ENCODE measurements around the gene DLGAP5. TPM values are rescaled to one million over a fixed set of nuclear protein-coding genes. Genes with fewer than 3 reads are reported as not detected.

DLGAP5 gene
- total RNA-seq, 1 experiment from 2014 or later = 118 TPM

DNA sequence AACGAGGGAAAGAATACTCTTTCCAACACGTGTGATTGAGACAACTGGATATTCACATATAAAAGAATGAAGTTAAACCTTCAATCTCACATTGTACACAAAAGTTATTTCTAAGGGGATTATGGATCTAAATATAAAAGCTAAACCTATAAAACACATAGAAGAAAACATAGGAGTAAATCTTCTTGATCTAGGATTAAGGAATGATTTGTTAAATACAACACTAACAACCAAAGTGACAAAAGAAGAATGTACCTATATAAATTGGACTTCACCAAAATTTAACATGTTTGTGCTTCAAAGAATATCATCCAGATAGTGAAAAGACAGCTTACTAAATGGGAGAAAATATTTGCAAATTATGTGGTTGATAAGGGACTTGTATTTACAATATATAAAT is 36.9 kb upstream of the DLGAP5 start:
- Histone ChIP-seq H4K8ac (replicated peaks; ENCODE audit: insufficient read length, low read depth, low read length) (no peak overlapping the region), H3K27me3 (ENCODE audit: insufficient read depth, low read length) (no peaks in the 10 kb centered on the region), H3K27ac (ENCODE audit: insufficient read length, low read depth, low read length) (no peak overlapping the region), H3K79me1 (ENCODE audit: insufficient read depth, low read depth, low read length, poor library complexity, severe bottlenecking) (no peaks in the 10 kb centered on the region), H2BK15ac (ENCODE audit: low read depth, low read length) (no peak overlapping the region), H3K9me3 (ENCODE audit: control insufficient read depth, low read depth, low read length) (no peaks in the 10 kb centered on the region), H4K5ac (ENCODE audit: insufficient read length, low read depth, low read length) (no peak overlapping the region), H3K14ac (ENCODE audit: insufficient read depth, low read length) (no peak overlapping the region), H2BK12ac (ENCODE audit: insufficient read length, low read depth, low read length) (no peak overlapping the region), H2BK120ac (ENCODE audit: low read depth, low read length, poor library complexity, severe bottlenecking) (no peak overlapping the region), H3K4me1 (ENCODE audit: insufficient read depth, low read length) (no peaks in the 10 kb centered on the region), H4K91ac (ENCODE audit: insufficient read length, low read depth, low read length) (no peak overlapping the region), H2BK20ac (ENCODE audit: low read depth, low read length, poor library complexity, severe bottlenecking) (no peak overlapping the region), H3T11ph (ENCODE audit: low read length) (no peak overlapping the region), H3K9ac (ENCODE audit: extremely low read depth, insufficient read length, low read length) (no peak overlapping the region), H3K79me2 (ENCODE audit: insufficient read depth, low read length) (no peaks in the 10 kb centered on the region), H3K18ac (ENCODE audit: insufficient read length, low read depth, low read length) (no peak overlapping the region), H2AFZ (ENCODE audit: low read length) (no peak overlapping the region), H2BK5ac (ENCODE audit: insufficient read length, low read length) (no peak overlapping the region), H2AK5ac (ENCODE audit: insufficient read length, low read length) (no peak overlapping the region), H3K4me2 (ENCODE audit: insufficient read depth, insufficient read length, low read length) (no peak overlapping the region), H4K20me1 (ENCODE audit: control insufficient read depth, insufficient read depth, insufficient read length) (no peaks in the 10 kb centered on the region), H3K56ac (ENCODE audit: insufficient read length, low read depth, low read length) (no peak overlapping the region), H3K23ac (ENCODE audit: insufficient read length, low read depth, low read length) (no peak overlapping the region), H3K23me2 (ENCODE audit: insufficient read length, low read depth, low read length, poor library complexity, severe bottlenecking) (no peaks in the 10 kb centered on the region), H3K4ac (ENCODE audit: low read depth, low read length) (no peak overlapping the region)
- Mint-ChIP-seq H3K36me3 (ENCODE audit: insufficient read depth in 1 of 3, low read depth in 3 of 3) (no peaks in the 10 kb centered on the region), H3K4me3 (no peak overlapping the region), H3K27me3 (ENCODE audit: low read depth) (peaks cover 2% of the 10 kb centered on the region), H3K4me1 (no peaks in the 10 kb centered on the region), H3K9me3 (peaks cover 4 to 6% of the 10 kb centered on the region in 2 experiments; a peak in 4 of 5 replicates), H3K27ac (no peak overlapping the region)
- TF ChIP-seq, protein P1, sequence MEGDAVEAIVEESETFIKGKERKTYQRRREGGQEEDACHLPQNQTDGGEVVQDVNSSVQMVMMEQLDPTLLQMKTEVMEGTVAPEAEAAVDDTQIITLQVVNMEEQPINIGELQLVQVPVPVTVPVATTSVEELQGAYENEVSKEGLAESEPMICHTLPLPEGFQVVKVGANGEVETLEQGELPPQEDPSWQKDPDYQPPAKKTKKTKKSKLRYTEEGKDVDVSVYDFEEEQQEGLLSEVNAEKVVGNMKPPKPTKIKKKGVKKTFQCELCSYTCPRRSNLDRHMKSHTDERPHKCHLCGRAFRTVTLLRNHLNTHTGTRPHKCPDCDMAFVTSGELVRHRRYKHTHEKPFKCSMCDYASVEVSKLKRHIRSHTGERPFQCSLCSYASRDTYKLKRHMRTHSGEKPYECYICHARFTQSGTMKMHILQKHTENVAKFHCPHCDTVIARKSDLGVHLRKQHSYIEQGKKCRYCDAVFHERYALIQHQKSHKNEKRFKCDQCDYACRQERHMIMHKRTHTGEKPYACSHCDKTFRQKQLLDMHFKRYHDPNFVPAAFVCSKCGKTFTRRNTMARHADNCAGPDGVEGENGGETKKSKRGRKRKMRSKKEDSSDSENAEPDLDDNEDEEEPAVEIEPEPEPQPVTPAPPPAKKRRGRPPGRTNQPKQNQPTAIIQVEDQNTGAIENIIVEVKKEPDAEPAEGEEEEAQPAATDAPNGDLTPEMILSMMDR (conservative IDR thresholded peaks at IDR 0.05) = no peak
- no peak for DNase-seq
- no CpG with 5 or more reads among the region's 2 CpGs for WGBS (ENCODE audit: extremely low coverage, insufficient read length, low lambda C conversion rate)

Data from H9 (cell line).